HG03135 (cell line): Measurements from ENCODE around the gene KCNA10.

Experiments used
- ATAC-seq: cut with Tn5 transposase; IDR thresholded peaks from one replicate; pipeline ENCODE4 v1.9.1; 2021; ENCODE audit warnings: mild to moderate bottlenecking, moderate library complexity; ENCODE audit not compliant: unreplicated experiment

KCNA10 gene

DNA sequence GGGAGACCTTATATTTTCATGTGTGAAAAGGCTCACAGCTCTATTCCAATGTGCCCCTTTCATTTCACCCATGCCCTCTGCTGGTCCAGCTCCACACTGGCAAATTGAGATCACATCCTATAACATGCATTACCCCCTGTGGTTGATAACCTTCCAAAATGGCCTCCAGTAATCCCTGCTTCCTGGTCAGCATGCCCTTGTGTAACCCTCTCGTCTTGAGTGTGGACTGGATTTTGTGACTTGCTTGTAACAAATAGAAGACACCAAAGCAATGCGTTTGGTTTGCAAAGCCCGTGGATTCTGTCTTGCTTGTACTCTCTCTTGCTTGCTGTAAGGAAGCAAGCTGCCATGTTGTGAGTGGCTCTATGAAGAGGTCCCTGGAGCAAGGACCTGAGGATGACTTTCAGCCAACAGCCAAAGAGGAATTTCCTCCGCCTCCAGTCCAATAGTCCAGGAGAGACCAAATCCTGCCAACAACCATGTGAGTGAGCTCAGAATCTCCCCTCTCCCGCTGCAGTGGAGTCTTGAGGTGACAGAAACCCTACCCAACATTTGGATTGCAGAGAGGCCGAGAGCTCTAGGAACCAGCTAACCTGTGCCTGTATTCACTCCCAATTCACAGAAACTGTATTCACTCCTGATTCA, 17.4 kb downstream of the KCNA10 start:
- ATAC-seq: no peak

DNA sequence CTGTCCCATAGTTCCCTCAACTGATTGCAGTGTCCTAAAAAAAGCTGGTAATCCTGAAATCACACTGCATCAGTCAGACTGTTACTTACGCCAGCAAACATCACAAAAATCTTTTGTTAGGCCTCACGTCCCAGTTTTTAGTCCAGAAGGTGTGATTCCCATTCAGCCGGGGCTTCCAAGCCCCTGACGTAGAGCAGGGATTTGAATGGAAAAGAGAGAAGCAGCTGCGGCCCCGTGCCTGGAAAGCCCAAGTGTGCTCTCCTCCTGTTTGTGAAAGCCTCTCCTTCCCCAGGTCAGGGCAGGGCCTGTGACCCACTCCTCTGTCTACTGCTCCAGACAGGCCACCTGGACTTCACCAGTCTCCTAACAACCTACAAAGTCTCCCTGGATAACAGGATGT, 20.7 kb downstream of the KCNA10 start:
- no peak for ATAC-seq

DNA sequence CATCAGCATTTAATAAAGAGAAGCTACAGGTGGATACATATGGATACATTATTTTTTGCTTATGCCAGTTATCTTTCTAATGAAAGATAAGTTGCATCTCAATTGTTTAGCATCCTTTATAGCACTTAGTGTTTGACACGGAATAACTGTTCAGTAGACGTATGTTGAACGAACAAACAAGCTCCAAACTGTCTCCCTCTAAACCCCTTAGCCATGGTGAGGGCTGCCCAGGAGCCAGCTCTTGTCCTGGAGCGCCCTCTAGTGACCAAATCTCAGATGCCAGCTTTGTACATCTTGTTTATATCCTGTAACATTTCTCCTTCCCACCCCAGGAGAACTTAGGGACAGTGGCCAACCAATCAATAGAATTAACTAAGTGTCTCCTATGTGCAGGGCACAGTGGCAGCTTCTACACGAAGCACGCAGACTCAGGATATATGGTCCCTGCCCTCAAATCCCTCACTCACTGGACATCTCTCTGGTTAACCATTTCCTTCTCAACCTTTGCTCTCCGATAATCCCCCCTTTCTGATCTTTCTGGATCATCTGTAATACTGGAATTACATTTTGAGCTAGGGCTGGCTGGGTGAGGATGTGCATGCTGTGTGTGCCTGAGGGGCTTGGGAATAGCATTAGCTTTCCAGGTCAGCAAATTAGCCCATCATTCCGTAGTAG, 22.9 kb downstream of the KCNA10 start:
- ATAC-seq: no peak

DNA sequence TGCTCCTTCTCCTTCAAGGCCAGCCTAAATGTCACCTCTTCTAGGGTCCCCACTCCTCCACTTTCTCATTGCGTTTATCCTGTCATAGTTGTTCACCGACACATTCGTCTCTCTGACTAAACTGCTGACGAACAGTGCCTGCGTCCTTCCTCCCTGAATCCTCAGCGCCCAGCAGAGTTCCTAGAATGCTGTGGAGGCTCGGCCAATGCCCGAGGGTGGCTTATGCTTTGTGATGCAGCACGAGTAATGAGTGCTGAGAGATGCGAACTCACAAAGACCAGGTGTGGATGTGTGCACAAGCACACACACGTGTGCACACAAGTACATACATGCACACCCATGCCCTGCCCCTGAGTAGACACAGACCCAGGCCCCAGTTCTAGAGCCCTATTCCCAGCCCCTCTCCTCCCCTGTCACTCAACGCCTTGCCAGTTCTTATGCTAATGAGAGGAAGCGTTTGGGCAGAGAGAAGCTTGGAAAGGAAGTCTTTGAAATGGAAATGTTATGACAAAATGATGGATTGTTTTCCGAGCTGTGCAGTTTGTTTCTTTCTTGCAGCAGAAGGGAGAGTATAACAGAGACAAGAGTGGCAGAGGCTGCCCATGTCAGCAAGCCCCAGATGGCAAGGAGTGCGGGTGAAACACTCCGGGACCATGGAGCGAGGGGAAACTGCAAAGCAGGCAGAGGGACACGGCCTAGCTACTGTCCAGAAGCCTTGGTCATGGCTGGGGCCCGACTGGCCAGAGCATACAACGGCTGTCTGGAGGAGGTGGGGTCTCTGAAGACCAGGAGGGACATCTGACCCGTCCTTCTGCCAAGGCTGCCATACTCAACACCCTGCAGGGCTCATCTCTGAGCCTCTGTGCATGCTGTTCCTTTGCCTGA, 24.2 kb downstream of the KCNA10 start:
- ATAC-seq: no peak

DNA sequence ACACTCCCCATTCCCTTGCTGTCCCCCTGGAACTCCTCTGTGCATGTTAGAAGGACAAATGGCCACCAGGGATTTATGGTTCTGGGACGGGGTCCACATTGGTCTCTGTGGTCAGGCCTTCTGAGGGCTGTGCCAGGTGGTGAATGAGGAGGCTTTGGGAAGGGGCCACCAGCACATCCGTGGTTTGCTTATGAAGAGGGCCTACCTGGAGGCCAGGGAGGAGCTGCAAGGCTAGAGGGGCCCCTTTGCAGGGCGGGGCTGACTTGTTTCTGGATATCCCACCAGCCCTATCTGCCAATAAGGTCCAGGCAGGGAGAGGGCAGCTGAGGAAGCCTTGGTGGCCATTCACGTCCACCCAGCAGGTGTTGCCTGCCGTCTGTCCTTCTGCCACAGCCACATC, 24.9 kb downstream of the KCNA10 start:
- ATAC-seq: no peak

DNA sequence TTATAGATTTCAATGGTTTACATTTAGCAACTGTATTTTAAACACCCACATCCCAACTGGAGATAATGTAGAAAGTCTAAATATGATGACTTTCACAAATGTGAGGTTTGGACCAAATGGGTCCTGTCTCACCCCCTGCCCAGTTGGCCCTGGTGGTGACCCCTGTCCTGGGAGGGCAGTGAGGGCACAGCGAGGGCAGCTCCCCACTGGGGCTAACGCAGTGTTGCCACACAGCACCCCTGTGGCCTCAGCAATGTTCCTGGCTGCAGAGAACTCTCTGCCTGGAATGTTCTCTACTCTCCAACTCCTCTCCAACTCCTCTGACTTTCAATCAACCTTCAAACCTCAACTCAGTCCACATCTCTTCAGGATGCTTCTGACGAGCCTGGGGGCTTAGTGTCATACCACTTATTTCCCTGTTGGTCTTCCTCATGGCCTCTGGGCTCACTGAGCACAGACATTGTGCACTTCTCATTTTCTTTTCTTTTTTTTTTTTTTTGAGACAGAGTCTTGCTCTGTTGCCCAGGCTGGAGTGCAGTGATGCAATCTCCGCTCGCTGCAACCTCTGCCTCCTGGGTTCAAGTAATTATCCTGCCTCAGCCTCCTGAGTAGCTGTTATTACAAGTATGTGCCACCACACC, 25.8 kb downstream of the KCNA10 start:
- ATAC-seq: no peak

DNA sequence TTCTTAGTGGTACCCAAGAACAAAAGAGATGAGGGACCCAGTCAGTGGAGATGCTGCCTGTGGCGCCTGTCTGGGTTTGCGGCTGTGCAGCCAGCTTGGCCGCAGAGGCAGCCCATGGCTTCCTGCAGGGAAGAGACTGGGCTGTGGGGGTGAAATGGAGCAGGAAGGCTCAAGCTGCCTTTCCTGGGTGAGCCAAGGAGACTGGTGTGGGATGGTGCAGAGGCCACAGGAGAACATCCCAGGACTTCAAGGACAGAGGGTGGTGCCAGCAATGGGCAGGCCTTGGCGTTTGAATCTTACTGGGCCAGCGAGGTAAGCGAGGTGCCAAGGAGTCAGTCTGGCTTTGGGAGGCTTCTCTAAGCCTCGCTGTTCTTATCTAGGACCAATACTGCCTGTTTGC, 26.4 kb downstream of the KCNA10 start:
- ATAC-seq: no peak

DNA sequence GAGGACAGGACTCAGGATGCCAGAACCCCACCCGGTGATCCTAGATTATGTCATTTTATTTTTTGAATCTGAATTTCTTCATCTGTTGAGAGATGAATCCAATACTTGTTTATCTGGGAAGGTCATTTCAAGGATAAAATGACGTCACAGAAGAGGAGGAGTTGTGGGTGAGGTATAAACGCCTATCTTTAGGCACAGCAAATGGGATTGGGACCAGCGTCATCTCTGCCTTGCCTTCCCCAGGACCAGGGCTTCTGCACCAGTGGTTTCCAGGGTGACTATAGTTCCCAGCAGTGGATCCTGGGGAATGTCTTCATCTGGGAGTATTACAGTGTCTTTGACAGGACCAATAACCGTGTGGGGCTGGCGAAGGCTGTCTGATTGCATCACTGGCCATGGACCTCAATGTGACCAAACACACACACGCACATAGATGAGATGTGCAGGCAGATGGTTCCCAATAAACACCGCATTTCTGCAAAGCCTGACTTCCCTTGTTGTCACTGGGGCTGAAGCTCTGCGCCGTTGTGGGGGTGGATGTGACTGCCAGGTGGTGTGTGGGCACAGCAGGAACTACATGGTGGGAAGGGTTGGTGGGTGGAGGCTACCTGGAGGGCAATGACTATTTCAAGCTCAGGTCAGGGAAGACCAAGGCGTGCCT, 28.1 kb downstream of the KCNA10 start:
- no peak for ATAC-seq

DNA sequence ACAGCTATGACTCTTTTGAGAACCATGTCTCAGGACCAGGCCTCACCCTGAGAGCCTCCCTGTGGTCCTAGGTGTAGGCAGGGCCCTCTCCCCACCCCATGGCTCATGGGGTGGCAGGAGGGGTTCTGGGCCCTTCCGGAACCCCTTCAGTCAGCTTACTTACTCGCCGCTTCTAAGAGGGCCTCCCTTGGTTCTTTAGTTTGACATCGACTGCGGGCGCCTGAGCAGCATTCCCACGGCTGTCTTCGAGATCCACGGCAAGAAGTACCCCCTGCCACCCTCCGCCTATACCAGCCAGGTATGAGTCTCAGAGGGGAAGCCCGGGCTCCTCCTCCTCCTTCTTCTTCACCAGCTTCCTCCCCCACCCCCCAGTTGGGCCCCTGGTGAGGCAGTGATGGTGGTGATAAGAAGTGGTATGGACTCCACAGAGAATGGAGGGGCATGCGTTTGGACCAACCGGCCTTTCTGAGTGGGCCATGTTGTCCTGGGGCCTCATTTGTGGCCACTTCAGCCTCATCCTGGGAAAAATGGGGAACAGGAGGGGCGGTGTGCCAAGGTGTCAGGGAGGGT, 28.9 kb downstream of the KCNA10 start:
- ATAC-seq: no peak

DNA sequence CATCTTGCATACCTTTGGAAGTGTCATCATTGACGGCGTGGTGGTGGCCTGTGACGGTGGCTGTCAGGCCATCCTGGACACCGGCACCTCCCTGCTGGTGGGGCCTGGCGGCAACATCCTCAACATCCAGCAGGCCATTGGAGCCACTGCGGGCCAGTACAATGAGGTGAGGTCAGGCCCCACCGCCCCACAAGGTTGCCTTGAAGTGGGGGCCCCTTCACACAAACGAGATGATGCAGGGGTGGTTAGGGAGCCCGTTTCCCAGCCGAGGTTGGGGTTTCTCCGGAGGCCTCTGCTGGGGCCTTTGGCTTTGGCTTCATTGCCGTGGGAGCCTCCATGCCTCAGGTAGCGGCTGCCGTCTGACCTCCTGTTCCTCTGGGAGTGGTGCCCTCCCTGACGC, 29.6 kb downstream of the KCNA10 start:
- no peak for ATAC-seq

DNA sequence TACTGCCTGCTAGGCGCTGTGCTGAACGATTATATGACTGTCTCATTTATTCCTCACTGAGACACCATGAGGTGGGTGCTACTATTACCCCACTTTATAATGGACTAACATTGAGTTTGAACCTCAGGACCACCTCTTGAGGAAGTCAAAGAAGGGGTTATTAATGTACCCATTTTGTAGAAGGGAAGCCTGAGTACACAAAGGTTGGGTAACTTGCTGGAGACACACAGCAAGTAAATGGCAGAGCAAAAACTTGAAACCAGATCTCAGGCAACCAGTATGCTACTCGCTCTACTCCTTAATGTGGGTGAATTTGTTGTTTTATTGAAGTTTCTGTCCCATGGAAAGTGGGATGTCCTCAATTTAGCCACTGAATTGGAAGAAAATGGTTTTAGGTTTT, 30.1 kb downstream of the KCNA10 start:
- no peak for ATAC-seq

DNA sequence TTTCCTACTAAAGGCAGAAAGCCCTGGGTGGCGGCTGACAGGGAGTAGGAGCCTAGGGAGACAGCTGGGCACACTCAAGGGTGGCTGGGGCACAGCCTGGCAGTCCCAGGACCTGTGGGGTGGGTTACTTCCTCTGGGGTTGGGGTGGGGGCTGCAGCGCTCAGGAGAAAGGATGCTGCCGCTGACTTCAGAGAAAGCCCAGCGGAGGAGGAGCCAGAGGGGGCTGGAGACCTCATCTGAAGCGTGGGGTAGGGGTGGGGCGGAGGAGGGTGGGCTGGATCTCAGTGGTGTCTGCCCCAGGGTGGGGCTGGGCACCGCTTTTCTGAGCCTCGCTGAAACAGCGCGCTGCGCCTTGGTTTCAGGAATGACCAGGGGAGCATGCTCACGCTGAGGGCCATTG, 30.8 kb downstream of the KCNA10 start:
- no peak for ATAC-seq

DNA sequence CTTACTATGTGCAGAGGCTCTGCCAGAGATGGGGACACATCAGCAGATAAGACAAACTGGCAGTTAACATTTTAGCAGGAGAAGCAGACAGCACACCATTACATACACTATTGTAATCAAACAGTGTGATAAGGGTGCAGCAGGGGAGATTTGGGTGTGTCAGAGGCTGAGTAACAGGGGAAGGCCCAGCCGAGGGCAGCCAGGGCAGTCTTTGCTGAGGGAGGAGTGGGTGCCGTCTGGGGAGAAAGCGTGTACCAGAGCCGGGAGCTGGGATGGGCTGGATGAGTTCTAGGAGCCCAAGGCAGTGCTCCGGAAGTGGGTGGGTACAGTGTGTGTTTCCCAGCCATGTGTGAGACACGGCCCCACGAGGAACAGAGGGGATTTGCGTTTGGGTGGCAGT, 31.2 kb downstream of the KCNA10 start:
- no peak for ATAC-seq

DNA sequence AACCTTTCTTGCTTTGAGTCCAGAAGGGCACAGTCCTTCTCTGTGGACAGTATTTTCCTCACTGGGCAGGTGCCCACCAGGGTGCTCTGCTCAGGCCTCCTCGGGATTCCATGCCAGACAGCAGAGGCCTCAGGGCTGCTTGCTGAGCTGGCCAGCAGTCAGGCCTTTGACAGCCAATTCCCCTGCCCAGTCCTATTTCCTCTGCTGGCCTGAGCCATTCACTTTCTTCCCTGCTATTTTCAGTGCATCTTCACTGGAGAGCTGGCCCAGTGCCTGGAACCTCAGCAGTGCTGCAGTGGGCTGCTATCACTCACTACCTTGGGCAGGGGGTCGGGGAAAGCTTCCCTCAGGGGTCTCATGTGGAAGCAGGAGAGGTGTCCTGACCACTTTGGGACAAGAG, 33.2 kb downstream of the KCNA10 start:
- no peak for ATAC-seq

DNA sequence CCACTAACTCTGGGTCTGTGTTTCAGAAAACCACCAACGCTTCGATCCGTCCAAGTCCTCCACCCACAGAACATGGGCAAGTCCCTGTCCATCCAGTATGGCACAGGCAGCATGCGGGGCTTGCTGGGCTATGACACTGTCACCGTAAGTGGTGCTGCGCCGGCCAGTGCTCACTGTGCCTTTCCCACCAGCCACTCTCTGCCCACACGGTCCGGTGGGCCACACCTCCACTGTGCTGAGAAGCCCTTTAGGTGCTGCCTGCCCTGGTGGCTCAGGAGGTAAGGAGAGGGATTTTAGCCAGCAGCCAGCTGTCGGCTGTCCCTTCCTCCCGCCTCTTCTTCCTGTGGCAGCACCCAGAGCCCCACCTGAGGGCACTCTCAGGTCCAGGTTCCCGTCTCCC, 34.2 kb downstream of the KCNA10 start:
- ATAC-seq: no peak

DNA sequence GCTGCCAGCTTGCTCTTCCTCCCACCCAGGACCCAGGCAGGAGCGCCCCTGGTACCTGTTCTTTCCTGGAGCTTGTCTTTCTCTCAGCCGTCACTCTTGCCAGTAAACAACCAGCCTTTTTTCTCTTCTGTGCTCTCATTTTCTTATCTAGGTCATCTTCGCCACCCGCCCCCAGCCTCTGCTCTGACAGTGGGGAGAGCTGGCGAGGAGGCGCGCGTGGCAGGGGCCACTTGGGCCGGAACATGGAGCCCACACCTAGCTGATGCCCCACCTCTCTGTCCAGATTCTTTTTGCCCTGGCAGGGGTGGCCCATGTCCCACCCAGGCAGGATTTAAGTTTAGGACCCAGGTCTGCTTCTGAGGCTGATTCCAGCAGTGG, 35.7 kb downstream of the KCNA10 start:
- no peak for ATAC-seq

DNA sequence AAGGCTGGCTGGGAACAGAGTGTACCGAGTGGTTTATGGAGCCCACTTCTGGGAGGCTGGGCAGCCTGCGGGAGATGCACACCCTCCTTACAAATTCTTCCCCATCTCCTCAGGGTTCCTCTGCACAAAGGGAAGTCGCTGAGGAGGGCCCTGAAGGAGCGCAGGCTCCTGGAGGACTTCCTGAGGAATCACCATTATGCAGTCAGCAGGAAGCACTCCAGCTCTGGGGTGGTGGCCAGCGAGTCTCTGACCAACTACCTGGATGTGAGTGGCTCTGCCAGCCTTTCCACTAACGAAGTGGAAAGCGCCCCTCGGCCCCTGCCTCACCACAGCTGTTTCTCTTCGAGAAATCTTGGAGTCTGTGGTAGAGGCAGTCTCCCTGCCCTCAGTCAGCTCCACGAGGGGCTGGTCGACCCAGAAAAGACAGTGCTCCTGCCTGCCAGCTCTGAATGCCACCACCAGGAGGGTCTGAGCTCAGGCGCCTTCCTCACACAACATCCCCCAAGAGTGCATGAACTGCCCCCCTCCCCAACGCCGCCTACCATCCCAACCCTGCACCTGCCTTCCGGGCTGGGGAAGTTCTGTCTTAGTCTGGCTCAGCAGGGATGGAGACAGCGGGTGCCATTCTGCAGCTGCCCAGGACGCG, 36.2 kb downstream of the KCNA10 start:
- ATAC-seq: no peak

DNA sequence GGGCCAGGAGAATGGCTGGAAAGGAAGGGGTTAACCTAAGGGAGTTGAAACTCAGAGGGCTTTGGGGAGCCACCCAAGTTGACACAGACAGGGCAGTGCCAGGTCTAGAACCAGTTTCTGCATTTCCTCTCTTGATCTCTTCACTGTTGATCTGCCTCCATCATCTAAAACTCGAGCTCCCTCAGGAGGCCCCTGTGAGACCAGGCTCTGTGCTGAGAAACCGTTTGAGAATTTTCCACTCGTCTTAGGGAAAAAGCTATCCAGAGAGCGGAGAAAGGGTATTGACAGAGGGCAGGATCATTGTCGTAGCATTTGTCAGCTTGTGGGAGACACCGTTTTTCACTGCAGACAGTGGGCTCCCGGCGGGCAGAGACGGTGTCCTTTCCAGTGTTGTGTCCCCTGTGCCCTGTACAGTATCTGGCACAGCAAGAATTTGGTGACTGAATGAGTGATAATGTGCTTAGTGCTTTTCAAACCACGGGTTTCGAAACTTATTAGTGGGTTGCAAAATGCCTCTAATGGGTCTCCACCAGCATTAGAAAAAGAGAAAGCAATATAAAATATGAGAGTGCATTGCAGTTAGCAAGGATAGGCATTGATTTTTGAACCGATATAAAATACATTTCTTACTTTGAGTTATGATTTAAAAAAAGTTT, 36.9 kb downstream of the KCNA10 start:
- ATAC-seq: no peak

DNA sequence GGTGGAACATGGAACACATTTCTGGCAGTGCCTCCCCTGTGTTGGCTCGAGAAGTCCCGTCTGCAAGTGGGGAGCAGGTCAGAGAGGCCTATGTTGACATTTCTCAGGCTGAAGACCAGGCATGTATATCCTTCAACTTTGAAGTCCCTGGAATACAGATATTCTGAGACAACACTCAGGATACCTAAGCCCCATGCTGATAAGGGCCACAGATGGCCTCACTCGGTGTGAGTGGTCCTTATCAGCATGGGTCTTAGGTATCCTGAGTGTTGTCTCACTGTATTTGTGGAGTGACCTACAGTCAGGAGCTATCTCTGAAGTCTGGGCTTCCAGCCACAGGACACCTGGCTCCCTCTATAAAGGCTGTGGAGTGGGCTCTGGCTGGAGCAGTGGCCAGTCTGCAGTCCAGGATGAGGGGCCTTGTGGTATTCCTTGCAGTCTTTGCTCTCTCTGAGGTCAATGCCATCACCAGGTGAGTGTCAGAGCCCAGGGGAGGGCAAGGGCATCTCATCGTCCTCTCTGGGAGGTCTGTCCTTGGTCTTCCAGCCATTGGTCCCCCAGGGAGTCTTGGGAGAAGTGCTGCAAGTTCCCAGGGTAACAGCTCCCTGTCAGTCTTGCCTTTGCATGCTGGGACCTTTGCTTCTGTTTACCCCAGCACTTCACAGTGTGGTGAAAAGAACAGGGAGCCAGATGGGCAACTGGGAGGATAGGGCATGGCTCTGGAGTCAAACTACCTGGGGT, 38.4 kb downstream of the KCNA10 start:
- ATAC-seq: no peak
